GM12892 (cell line): ENCODE measurements around the gene RAPGEF1.

Source experiments
- POLR2A ChIP-seq: IDR thresholded peaks from 2 replicates; pipeline ENCODE4 v1.6.1; 2011; ENCODE audit warnings: low read depth, low read length, control low read depth
- POLR2AphosphoS5 ChIP-seq: IDR thresholded peaks from 2 replicates; pipeline ENCODE4 v1.6.1; 2011; ENCODE audit warnings: low read depth, low read length, control low read depth

GRCh38 chr9:131610231-131610761 lies 129.6 kb downstream of the RAPGEF1 start:
- TF ChIP-seq POLR2A: no peak
- TF ChIP-seq POLR2AphosphoS5: no peak
